Neural cell (in vitro differentiated cells): ENCODE results near the gene DNAJC19. TPM values are rescaled to one million over a fixed set of nuclear protein-coding genes. Genes with fewer than 3 reads are reported as not detected.
"Not testable (repeated sequence)": the region's sequence is repeated elsewhere in the genome, so short reads cannot be mapped to it uniquely, and the experiment has no call there.

Experiments used
- H2AFZ ChIP-seq: fragments of 200-600, 300-800 bp; sonication (generic), shearing (Covaris generic); 2 replicates; pipeline ENCODE4 v1.6.0; 2014; ENCODE audit warnings: low read depth, mild to moderate bottlenecking, antibody characterized with exemption, low read length, moderate library complexity
- H3F3A ChIP-seq: fragments of 200-600 bp; shearing (Covaris generic); 2 replicates; pipeline ENCODE4 v1.6.1; 2016; ENCODE audit warnings: mild to moderate bottlenecking, moderate library complexity, mixed read lengths, antibody characterized with exemption, low read length; ENCODE audit not compliant: insufficient read depth, poor library complexity, severe bottlenecking
- H3K27ac ChIP-seq: fragments of 200-600, 300-800 bp; sonication (generic), shearing (Covaris generic); 2 replicates; pipeline ENCODE4 v1.5.1; 2014; ENCODE audit warnings: mild to moderate bottlenecking, low read length, moderate library complexity
- H3K27me3 ChIP-seq: fragments of 300-800, 200-600 bp; sonication (generic), shearing (Covaris generic); 2 replicates; pipeline ENCODE4 v1.6.0; 2014; ENCODE audit warnings: mild to moderate bottlenecking, low read depth, low read length, moderate library complexity; ENCODE audit not compliant: insufficient read depth
- H3K36me3 ChIP-seq: fragments of 300-800, 200-600 bp; sonication (generic), shearing (Covaris generic); 2 replicates; pipeline ENCODE4 v1.5.1; 2014; ENCODE audit warnings: mild to moderate bottlenecking, antibody characterized with exemption, low read length, moderate library complexity; ENCODE audit not compliant: insufficient read depth
- H3K4me2 ChIP-seq: fragments of 300-800, 200-600 bp; sonication (generic), shearing (Covaris generic); 2 replicates; pipeline ENCODE4 v1.6.0; 2014; ENCODE audit warnings: mild to moderate bottlenecking, low read length
- H3K4me3 ChIP-seq: fragments of 300-800, 200-600 bp; sonication (generic), shearing (Covaris generic); 2 replicates; pipeline ENCODE4 v1.5.1; 2014; ENCODE audit warnings: mild to moderate bottlenecking, low read length, moderate library complexity
- H3K79me2 ChIP-seq: fragments of 200-600 bp; shearing (Covaris generic); replicated peaks from 2 replicates; pipeline ENCODE4 v1.6.0; 2014; ENCODE audit warnings: mild to moderate bottlenecking, low read length, moderate library complexity; ENCODE audit not compliant: insufficient read depth
- H3K9ac ChIP-seq: fragments of 300-800, 200-600 bp; sonication (generic), shearing (Covaris generic); 2 replicates; pipeline ENCODE4 v1.6.1; 2016; ENCODE audit warnings: mild to moderate bottlenecking, low read length, mixed read lengths
- H3K9me2 ChIP-seq: fragments of 200-600 bp; shearing (Covaris generic); 2 replicates; pipeline ENCODE4 v1.6.1; 2016; ENCODE audit warnings: mild to moderate bottlenecking, low read length, mixed read lengths; ENCODE audit not compliant: insufficient read depth
- H3K9me3 ChIP-seq: fragments of 200-600, 300-800 bp; sonication (generic), shearing (Covaris generic); 2 replicates; pipeline ENCODE4 v1.6.1; 2016; ENCODE audit warnings: mild to moderate bottlenecking, mixed run types, low read length, moderate library complexity, mixed read lengths
- H4K20me1 ChIP-seq: fragments of 200-600 bp; shearing (Covaris generic); 2 replicates; pipeline ENCODE4 v1.6.1; 2016; ENCODE audit warnings: mild to moderate bottlenecking, mixed run types; ENCODE audit not compliant: insufficient read depth
- EP300 ChIP-seq: fragments of 450-650 bp; conservative IDR thresholded peaks from 2 replicates; pipeline ENCODE4 v1.6.1; 2014; ENCODE audit warnings: antibody characterized with exemption, mild to moderate bottlenecking, moderate library complexity; ENCODE audit not compliant: poor library complexity, severe bottlenecking
- EZH2 ChIP-seq: fragments of 200-600, 300-800 bp; shearing (Covaris generic), sonication (generic); IDR thresholded peaks from 2 replicates; pipeline ENCODE4 v1.6.1; 2014; ENCODE audit warnings: antibody characterized with exemption, low read length, borderline replicate concordance, mild to moderate bottlenecking; ENCODE audit not compliant: insufficient read depth, poor library complexity, severe bottlenecking
- MXI1 ChIP-seq: fragments of 450-650 bp; conservative IDR thresholded peaks from 2 replicates; pipeline ENCODE4 v1.6.1; 2014; ENCODE audit warnings: antibody characterized with exemption, mild to moderate bottlenecking; ENCODE audit not compliant: poor library complexity, severe bottlenecking
- POLR2AphosphoS5 ChIP-seq: IDR thresholded peaks from 2 replicates; pipeline ENCODE4 v1.6.1; 2012
- RAD21 ChIP-seq: fragments of 450-650 bp; conservative IDR thresholded peaks from 2 replicates; pipeline ENCODE4 v1.6.1; 2014; ENCODE audit warnings: antibody characterized with exemption, mild to moderate bottlenecking, moderate library complexity
- SMC3 ChIP-seq: fragments of 450-650 bp; conservative IDR thresholded peaks from 2 replicates; pipeline ENCODE4 v1.6.1; 2014; ENCODE audit warnings: antibody characterized with exemption, mild to moderate bottlenecking, moderate library complexity; ENCODE audit not compliant: poor library complexity
- TAF1 ChIP-seq: IDR thresholded peaks from 2 replicates; pipeline ENCODE4 v1.6.1; 2012; ENCODE audit warnings: low read depth
- polyA plus RNA-seq: library from polyadenylated mRNA; depleted of rRNA; stranded (reverse); fragments of >200 nt; gene quantifications from 2 replicates; pipeline ENCODE4 v1.2.3, GENCODE V29; 2014
- TF ChIP-seq, protein P1 (sequence below): IDR thresholded peaks from 2 replicates; pipeline ENCODE4 v1.6.1; 2012; ENCODE audit warnings: borderline replicate concordance
- TF ChIP-seq, protein P2 (sequence below): fragments of 450-650 bp; IDR thresholded peaks from 2 replicates; pipeline ENCODE4 v1.5.1; 2014; ENCODE audit warnings: antibody characterized with exemption, mild to moderate bottlenecking, moderate library complexity; ENCODE audit not compliant: poor library complexity, severe bottlenecking

The DNAJC19 gene
- polyA plus RNA-seq, 1 donor from 2014 or later = 80.3 TPM

DNA sequence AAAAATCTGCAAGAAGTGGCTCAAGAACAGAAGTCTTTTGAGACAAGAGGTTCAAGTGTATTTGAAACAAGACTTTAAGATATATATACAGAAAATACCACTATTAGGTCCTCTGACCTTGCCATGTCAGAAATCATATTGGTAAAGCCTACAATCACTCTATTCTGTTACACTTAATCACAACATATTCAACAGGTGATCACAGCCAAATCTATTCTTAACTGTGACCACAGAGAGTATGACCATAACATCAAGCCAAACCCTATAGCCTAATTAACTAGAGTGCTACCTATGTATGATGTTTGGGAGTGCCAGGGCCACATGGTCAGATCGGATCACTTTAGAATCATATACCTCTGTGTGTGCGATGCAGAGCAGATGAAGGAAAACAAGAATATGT, 2.2 kb downstream of the DNAJC19 start:
- Histone ChIP-seq H3K79me2 (peaks cover 8% of the 10 kb centered on the region), H3F3A (no peaks in the 10 kb centered on the region), H3K4me2 (no peak overlapping the region), H3K9ac (no peak overlapping the region), H3K27ac (no peak overlapping the region), H3K36me3 (peaks cover 6% of the 10 kb centered on the region), H3K4me3 (no peak overlapping the region), H2AFZ (no peak overlapping the region), H3K27me3 (no peaks in the 10 kb centered on the region), H3K9me2 (no peaks in the 10 kb centered on the region), H3K9me3 (no peaks in the 10 kb centered on the region), H4K20me1 (no peaks in the 10 kb centered on the region)
- TF ChIP-seq, protein P1, sequence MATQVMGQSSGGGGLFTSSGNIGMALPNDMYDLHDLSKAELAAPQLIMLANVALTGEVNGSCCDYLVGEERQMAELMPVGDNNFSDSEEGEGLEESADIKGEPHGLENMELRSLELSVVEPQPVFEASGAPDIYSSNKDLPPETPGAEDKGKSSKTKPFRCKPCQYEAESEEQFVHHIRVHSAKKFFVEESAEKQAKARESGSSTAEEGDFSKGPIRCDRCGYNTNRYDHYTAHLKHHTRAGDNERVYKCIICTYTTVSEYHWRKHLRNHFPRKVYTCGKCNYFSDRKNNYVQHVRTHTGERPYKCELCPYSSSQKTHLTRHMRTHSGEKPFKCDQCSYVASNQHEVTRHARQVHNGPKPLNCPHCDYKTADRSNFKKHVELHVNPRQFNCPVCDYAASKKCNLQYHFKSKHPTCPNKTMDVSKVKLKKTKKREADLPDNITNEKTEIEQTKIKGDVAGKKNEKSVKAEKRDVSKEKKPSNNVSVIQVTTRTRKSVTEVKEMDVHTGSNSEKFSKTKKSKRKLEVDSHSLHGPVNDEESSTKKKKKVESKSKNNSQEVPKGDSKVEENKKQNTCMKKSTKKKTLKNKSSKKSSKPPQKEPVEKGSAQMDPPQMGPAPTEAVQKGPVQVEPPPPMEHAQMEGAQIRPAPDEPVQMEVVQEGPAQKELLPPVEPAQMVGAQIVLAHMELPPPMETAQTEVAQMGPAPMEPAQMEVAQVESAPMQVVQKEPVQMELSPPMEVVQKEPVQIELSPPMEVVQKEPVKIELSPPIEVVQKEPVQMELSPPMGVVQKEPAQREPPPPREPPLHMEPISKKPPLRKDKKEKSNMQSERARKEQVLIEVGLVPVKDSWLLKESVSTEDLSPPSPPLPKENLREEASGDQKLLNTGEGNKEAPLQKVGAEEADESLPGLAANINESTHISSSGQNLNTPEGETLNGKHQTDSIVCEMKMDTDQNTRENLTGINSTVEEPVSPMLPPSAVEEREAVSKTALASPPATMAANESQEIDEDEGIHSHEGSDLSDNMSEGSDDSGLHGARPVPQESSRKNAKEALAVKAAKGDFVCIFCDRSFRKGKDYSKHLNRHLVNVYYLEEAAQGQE = no peak
- TF ChIP-seq EP300 (no peak), MXI1 (no peak), RAD21 (no peak), POLR2AphosphoS5 (no peak), TAF1 (no peak), SMC3 (no peak), EZH2 (no peak)
- TF ChIP-seq, protein P2, sequence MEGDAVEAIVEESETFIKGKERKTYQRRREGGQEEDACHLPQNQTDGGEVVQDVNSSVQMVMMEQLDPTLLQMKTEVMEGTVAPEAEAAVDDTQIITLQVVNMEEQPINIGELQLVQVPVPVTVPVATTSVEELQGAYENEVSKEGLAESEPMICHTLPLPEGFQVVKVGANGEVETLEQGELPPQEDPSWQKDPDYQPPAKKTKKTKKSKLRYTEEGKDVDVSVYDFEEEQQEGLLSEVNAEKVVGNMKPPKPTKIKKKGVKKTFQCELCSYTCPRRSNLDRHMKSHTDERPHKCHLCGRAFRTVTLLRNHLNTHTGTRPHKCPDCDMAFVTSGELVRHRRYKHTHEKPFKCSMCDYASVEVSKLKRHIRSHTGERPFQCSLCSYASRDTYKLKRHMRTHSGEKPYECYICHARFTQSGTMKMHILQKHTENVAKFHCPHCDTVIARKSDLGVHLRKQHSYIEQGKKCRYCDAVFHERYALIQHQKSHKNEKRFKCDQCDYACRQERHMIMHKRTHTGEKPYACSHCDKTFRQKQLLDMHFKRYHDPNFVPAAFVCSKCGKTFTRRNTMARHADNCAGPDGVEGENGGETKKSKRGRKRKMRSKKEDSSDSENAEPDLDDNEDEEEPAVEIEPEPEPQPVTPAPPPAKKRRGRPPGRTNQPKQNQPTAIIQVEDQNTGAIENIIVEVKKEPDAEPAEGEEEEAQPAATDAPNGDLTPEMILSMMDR = no peak

DNA sequence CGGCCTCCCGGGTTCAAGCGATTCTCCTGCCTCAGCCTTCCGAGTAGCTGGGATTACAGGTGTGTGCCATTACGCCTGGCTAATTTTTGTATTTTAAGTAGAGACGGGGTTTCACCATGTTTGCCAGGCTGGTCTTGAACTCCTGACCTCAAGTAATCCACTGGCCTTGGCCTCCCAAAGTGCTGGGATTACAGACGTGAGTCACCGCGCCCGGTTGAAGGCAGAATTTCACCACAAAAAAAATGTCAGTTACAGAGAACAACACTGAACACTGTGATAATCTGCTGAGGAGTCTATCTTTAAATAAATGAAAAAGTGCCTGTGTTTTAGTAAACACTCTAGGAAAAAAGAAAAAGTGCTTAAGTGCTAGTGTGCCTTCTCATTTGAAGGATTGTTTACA, 3.2 kb downstream of the DNAJC19 start:
- H3K9ac ChIP-seq, H2AFZ ChIP-seq, H3K4me2 ChIP-seq, H3K36me3 ChIP-seq, H3F3A ChIP-seq, H3K27ac ChIP-seq, H4K20me1 ChIP-seq, H3K4me3 ChIP-seq, H3K27me3 ChIP-seq, H3K9me3 ChIP-seq, H3K79me2 ChIP-seq, H3K9me2 ChIP-seq: not testable (repeated sequence)

DNA sequence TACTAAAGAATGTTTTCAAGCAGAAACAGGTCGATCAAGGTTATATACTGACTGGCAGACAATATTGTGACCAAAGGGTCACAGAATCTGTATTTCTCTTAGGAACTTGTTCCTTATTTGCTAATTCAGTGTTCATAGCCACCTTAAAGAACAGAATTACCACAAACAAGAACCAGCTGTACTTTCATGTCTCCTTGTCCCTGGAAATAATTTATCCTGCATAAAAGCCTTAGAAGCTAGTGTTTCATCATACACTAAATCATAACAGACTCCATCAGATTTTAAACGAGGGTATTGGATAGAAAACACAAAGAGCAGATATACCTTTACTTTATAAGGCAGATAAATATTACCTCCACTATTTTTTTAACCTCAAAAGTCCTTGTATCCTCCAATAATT, 6.4 kb downstream of the DNAJC19 start:
- H3K27ac ChIP-seq = no peak overlapping the region
- H4K20me1 ChIP-seq = no peaks in the 10 kb centered on the region

More for the DNA sequence above, 6.4 kb downstream of the DNAJC19 start:
- no peak overlapping the region for H3K4me3 ChIP-seq
- peaks cover 5% of the 10 kb centered on the region for H3K79me2 ChIP-seq
- H3K9me2 ChIP-seq = no peaks in the 10 kb centered on the region
- TF ChIP-seq, protein P1 = no peak
- no peak for TF ChIP-seq SMC3
- no peak for TF ChIP-seq EP300
- TF ChIP-seq, protein P2 = no peak
- TF ChIP-seq TAF1 = no peak
- TF ChIP-seq POLR2AphosphoS5 = no peak
- TF ChIP-seq EZH2 = no peak
- TF ChIP-seq MXI1 = no peak
- no peak for TF ChIP-seq RAD21
- H3K4me2 ChIP-seq = no peak overlapping the region
- no peak overlapping the region for H3K9ac ChIP-seq
- H3K9me3 ChIP-seq = no peaks in the 10 kb centered on the region
- H3K36me3 ChIP-seq = peaks cover 6% of the 10 kb centered on the region
- H3F3A ChIP-seq = no peaks in the 10 kb centered on the region
- no peaks in the 10 kb centered on the region for H3K27me3 ChIP-seq
- no peak overlapping the region for H2AFZ ChIP-seq
